Endothelial cell (in vitro differentiated cells): Measurements from ENCODE around the gene MRPL22. TPM values are rescaled to one million over a fixed set of nuclear protein-coding genes. Genes with fewer than 3 reads are reported as not detected.

Experiments used
- DNase-seq: peaks from one replicate; pipeline ENCODE4 v3.0.0; 2021; ENCODE audit warnings: low spot score
- H3K27ac Mint-ChIP-seq: one replicate; pipeline ENCODE4 v1.8.0; 2021; ENCODE audit warnings: mixed read lengths, inconsistent platforms; ENCODE audit not compliant: unreplicated experiment
- H3K27me3 Mint-ChIP-seq: one replicate; pipeline ENCODE4 v1.8.0; 2021; ENCODE audit warnings: mild to moderate bottlenecking, moderate library complexity, mixed read lengths, inconsistent platforms; ENCODE audit not compliant: unreplicated experiment
- H3K36me3 Mint-ChIP-seq: one replicate; pipeline ENCODE4 v1.8.0; 2021; ENCODE audit warnings: mild to moderate bottlenecking, low read depth, mixed read lengths, inconsistent platforms; ENCODE audit not compliant: unreplicated experiment
- H3K4me1 Mint-ChIP-seq: one replicate; pipeline ENCODE4 v1.8.0; 2021; ENCODE audit warnings: mild to moderate bottlenecking, mixed read lengths, inconsistent platforms; ENCODE audit not compliant: unreplicated experiment
- H3K4me3 Mint-ChIP-seq: one replicate; pipeline ENCODE4 v1.8.0; 2021; ENCODE audit warnings: mild to moderate bottlenecking, mixed read lengths, inconsistent platforms; ENCODE audit not compliant: unreplicated experiment
- H3K9me3 Mint-ChIP-seq: one replicate; pipeline ENCODE4 v1.8.0; 2021; ENCODE audit warnings: mixed read lengths, inconsistent platforms; ENCODE audit not compliant: unreplicated experiment
- total RNA-seq: library from RNA; stranded (reverse); fragmentation: NEBNext Ultra II Directional; extraction: Animal tissue kit (Norgen Biotek cat#: 25700); gene quantifications from one replicate; pipeline ENCODE4 v1.2.1, GENCODE V29; 2021; ENCODE audit not compliant: unreplicated experiment
- TF ChIP-seq, protein P1 (sequence below): fragments of 200-600 bp; sonication (generic); IDR thresholded peaks from one replicate; pipeline ENCODE4 v1.5.0; 2021; ENCODE audit warnings: antibody characterized with exemption; ENCODE audit not compliant: unreplicated experiment

Gene MRPL22
- total RNA-seq, 1 donor from 2014 or later = 63.6 TPM

DNA sequence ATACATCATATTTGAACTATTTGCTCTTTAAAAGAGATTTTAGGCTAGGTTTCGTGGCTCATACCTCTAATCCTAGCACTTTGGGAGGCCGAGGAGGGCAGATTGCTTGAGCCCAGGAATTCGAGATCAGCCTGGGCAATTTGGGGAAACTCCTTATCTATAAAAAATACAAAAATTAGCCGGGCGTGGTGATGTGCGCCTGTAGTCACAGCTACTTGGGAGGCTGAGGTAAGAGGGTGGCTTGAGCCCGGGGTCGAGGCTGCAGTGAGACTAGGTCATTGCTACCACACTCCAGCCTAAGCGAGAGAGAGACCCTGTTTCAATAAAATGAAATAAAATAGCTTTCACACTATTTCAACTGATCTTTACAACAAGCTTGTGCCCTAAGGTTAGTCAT is 500 bp upstream of the MRPL22 start:
- Mint-ChIP-seq H3K9me3 (no peaks in the 10 kb centered on the region), H3K36me3 (no peaks in the 10 kb centered on the region), H3K27ac (no peak overlapping the region), H3K27me3 (peaks cover 4% of the 10 kb centered on the region), H3K4me1 (peaks cover 20% of the 10 kb centered on the region), H3K4me3 (peak overlapping the region; percentile 100)
- TF ChIP-seq, protein P1, sequence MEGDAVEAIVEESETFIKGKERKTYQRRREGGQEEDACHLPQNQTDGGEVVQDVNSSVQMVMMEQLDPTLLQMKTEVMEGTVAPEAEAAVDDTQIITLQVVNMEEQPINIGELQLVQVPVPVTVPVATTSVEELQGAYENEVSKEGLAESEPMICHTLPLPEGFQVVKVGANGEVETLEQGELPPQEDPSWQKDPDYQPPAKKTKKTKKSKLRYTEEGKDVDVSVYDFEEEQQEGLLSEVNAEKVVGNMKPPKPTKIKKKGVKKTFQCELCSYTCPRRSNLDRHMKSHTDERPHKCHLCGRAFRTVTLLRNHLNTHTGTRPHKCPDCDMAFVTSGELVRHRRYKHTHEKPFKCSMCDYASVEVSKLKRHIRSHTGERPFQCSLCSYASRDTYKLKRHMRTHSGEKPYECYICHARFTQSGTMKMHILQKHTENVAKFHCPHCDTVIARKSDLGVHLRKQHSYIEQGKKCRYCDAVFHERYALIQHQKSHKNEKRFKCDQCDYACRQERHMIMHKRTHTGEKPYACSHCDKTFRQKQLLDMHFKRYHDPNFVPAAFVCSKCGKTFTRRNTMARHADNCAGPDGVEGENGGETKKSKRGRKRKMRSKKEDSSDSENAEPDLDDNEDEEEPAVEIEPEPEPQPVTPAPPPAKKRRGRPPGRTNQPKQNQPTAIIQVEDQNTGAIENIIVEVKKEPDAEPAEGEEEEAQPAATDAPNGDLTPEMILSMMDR = no peak
- DNase-seq = no peak

DNA sequence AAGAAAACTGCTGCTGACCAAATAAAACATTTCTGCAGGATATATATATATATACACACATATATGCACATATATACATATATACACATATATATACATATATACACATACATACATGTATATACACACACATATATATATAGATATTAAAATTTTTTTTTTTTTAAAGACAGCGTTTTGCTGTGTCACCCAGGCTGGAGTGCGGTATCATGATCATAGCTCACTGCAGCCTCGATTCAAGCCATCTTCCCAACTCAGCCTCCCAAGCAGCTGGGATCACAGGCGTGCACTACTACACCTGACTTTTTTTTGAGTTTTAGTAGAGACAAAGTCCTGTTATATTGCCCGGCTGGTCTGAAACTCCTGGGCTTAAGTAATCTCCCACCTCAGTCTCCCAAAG is 2.7 kb downstream of the MRPL22 start:
- no peak overlapping the region for H3K4me3 Mint-ChIP-seq
- H3K27me3 Mint-ChIP-seq = peaks cover 4% of the 10 kb centered on the region
- TF ChIP-seq, protein P1 = no peak
- H3K9me3 Mint-ChIP-seq = no peaks in the 10 kb centered on the region
- no peak for DNase-seq
- H3K36me3 Mint-ChIP-seq = no peaks in the 10 kb centered on the region
- peaks cover 20% of the 10 kb centered on the region for H3K4me1 Mint-ChIP-seq
- no peak overlapping the region for H3K27ac Mint-ChIP-seq

DNA sequence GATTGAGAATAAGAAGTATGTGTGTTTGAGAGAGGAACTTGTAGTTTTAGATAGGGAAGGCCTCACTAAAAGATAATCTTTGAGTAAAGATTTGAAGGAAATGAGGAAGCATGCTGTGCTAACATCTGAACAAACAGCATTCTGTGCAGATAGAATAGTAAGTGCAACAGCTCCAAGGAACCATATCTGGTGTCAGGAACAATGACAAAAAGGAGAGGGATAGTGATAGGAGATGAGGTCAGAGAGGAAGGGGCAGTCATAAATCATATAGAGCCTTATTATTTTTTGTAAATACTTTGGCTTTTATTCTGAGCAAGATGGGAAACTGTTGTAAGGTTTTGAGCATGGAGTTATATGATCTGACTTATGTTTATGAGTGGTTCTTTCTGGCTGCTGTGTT is 3.8 kb downstream of the MRPL22 start:
- H3K27me3 Mint-ChIP-seq = peaks cover 4% of the 10 kb centered on the region
- H3K4me1 Mint-ChIP-seq = peaks cover 19% of the 10 kb centered on the region
- H3K36me3 Mint-ChIP-seq = no peaks in the 10 kb centered on the region
- no peak overlapping the region for H3K27ac Mint-ChIP-seq
- no peaks in the 10 kb centered on the region for H3K9me3 Mint-ChIP-seq
- TF ChIP-seq, protein P1 = no peak
- H3K4me3 Mint-ChIP-seq = no peak overlapping the region
- no peak for DNase-seq

DNA sequence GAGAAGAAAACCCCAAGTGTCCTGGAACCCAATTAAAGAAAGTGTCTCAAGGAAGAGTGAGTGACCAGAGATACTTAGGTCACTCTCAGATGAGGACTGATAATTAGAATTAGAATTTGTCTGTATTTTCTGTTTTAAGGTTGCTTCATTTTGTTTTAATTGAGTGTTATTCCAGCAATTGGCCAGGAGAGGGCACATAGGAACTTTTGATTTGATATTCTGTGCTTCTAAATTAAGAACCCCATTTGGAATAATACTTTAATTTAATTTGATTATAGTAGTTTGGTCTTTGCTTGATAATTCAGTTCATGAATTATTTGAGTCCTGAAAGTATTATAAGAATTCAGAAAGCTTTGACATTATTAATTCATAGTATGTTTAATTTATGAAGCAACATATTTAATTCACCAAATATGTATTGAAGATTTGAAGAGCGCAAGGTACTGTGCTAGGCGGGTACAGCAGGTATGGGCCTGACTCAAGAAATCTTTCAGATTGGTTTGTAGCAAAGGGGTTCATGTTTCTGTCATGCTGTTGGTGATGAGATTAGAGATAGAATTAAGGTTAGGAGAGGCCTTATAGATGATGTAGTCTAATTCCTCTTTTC is 4.9 kb downstream of the MRPL22 start:
- DNase-seq = no peak
- H3K4me3 Mint-ChIP-seq = no peak overlapping the region
- no peaks in the 10 kb centered on the region for H3K9me3 Mint-ChIP-seq
- TF ChIP-seq, protein P1 = peak; percentile 90
- H3K27ac Mint-ChIP-seq = no peak overlapping the region
- H3K27me3 Mint-ChIP-seq = peaks cover 3% of the 10 kb centered on the region
- no peaks in the 10 kb centered on the region for H3K36me3 Mint-ChIP-seq
- peaks cover 16% of the 10 kb centered on the region for H3K4me1 Mint-ChIP-seq

DNA sequence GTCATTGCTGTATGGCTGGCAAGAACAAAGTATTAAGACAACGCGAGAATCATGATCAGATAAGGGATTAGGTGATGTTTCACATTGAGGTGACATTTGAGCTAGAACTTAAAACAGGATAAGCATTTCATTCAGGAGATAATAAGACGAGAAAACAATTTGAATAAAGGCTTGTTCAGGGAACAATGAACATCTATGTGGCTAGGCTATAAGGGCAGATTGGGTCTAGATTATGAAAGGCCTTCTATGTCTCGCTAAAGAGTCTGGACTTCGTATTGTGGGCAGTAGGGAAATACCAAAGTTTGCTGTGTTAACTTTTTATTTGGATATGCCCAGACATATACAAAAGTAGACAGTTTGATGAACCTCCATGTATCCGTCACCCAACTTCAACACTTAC is 6.9 kb downstream of the MRPL22 start:
- Mint-ChIP-seq H3K27ac (no peak overlapping the region), H3K36me3 (no peaks in the 10 kb centered on the region), H3K4me3 (no peak overlapping the region), H3K27me3 (peaks cover 2% of the 10 kb centered on the region), H3K4me1 (peaks cover 2% of the 10 kb centered on the region), H3K9me3 (no peaks in the 10 kb centered on the region)
- TF ChIP-seq, protein P1 = no peak
- no peak for DNase-seq
